Fibroblast of pulmonary artery (primary cell): Measurements from ENCODE around the gene IFI44L.

Experiments used
- DNase-seq: peaks from one replicate; pipeline ENCODE4 v3.0.0-alpha.2; 2010; ENCODE audit warnings: low read depth
- H3K4me3 ChIP-seq: replicated peaks from 2 replicates; pipeline ENCODE4 v1.5.1; 2011; ENCODE audit warnings: low read depth, mild to moderate bottlenecking, control low read depth, low read length, moderate library complexity
- TF ChIP-seq, protein P1 (sequence below): IDR thresholded peaks from 2 replicates; pipeline ENCODE4 v1.5.1; 2011; ENCODE audit warnings: mild to moderate bottlenecking, control low read depth, low read length, inconsistent platforms; ENCODE audit errors: missing control alignments

IFI44L gene

DNA sequence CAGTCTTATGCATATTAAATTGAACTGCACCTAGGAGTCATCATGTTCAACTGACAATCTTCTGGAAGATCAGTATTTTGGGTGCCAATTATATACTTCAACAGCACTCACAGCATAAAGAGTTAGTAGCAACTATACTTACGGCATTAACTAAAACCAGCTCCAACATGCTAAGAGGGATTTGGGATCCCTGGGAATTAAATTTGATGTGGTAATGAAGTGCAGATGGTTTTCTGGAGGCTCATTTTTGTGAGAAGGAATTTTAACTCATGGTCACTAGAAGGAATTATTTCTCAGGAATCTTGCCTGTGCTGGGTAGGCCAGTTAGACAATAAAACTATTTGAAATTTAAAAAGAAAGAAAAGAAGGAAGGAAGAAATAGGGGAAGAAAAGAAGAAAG lies 47.7 kb downstream of the IFI44L start:
- TF ChIP-seq, protein P1, sequence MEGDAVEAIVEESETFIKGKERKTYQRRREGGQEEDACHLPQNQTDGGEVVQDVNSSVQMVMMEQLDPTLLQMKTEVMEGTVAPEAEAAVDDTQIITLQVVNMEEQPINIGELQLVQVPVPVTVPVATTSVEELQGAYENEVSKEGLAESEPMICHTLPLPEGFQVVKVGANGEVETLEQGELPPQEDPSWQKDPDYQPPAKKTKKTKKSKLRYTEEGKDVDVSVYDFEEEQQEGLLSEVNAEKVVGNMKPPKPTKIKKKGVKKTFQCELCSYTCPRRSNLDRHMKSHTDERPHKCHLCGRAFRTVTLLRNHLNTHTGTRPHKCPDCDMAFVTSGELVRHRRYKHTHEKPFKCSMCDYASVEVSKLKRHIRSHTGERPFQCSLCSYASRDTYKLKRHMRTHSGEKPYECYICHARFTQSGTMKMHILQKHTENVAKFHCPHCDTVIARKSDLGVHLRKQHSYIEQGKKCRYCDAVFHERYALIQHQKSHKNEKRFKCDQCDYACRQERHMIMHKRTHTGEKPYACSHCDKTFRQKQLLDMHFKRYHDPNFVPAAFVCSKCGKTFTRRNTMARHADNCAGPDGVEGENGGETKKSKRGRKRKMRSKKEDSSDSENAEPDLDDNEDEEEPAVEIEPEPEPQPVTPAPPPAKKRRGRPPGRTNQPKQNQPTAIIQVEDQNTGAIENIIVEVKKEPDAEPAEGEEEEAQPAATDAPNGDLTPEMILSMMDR = no peak
- no peak for DNase-seq
- H3K4me3 ChIP-seq = no peak overlapping the region

DNA sequence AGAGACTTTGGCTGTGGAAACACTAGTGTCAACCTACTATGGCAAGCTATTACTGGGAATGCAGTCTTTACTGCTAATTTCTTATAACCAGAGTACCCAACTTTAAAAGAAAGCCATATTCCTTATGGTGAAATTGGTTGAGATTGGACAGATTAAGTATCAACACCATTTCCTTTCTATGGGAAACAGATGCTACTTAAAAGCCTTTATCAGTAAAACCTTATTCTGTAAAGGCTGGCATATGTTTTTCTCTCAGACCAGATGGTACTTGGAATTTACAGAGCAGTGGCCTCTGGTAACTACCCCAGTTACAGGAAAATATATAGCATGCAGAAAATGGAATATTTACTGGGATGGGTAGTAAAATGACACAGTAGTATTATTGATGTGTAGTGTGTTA lies 48.2 kb downstream of the IFI44L start:
- H3K4me3 ChIP-seq = no peak overlapping the region
- DNase-seq = no peak
- TF ChIP-seq, protein P1 = no peak

DNA sequence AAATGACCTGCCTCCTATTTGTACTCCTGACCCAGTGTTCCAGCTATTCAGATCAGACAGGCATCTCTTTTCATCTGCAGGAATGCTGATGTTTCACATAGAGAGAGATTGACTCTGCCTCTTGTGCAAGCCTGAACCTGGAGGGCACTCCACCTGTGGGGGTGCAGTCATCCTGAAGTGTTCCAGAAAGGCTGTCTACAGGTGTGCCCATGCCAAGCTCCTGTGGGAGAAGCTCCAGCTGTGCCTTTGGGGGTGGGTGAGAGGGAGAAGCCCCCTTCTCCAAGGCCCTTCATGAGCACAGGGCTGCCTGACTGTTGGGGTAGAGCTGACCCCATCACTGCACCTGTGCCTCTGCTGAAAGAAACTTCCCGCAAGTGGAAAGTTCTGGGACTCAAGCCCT lies 52.2 kb downstream of the IFI44L start:
- DNase-seq = no peak
- H3K4me3 ChIP-seq = no peak overlapping the region
- TF ChIP-seq, protein P1 = no peak

DNA sequence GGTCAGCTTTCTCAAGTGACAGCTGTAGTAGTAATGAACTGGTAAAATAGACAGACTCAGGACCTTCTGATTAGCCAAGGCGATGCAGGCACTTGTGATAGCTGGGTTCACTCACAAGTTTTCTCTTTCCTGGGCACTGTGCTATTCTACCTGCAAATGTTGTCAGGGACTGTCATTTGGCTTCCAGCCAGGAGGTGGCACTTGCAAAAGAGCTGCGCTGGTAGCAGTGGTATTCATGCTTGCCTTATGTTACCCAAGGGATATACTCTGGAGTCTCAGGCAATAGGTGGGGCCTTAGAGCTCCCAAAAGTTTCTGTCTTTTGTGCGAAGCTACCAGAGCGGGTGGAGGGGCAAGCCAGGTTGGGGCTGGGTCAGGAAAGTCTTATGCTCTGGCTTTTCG lies 52.9 kb downstream of the IFI44L start:
- DNase-seq = no peak
- TF ChIP-seq, protein P1 = no peak
- no peak overlapping the region for H3K4me3 ChIP-seq

DNA sequence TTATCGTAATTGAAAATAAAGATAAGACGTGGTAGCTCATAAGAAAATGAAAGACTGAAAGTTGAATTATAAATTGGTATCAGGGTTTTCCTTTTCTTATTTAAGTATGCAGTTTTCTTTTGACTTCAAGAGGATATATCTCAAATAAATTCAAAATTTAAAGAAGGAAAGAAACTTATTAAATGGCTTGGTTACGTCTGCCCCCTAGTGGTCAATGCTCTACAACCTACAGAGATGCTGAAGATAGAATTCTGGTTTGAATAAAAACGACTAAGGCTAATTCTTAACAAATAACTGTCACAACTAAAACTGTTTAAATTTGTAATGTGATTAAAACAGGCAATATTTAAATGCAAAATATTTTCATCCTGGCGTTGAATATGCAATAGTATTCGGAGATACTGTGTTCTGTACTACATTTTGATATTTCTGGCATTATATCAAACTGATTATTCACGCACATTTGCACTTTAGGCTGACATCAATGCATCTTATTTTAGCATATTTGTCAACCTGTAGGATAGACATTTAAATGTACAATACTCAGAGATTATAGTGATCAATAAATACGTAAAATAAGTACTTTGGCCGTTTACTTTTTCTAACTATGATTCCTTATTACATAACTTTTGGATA lies 56.2 kb downstream of the IFI44L start:
- TF ChIP-seq, protein P1 = peak; percentile 77
- H3K4me3 ChIP-seq = no peak overlapping the region
- peak; percentile 89 for DNase-seq

DNA sequence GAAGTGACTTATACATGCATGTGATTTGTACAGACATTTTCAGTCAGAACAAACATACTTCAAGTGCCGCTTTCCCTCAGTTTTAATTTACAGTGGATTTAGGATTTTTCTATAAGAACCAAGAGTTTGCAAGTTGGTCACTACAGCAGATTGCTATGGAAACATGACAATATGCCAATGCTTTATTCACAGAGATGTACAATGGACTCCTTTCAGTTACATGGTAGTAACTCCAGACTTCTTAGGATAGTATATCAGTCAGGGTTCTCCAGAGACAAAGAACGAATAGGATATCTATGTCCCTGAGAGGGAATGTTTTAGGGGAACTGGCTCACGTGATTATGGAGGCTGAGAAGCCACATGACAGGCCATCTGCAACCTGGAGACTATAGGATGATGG lies 56.7 kb downstream of the IFI44L start:
- no peak for DNase-seq
- no peak overlapping the region for H3K4me3 ChIP-seq
- TF ChIP-seq, protein P1 = no peak

DNA sequence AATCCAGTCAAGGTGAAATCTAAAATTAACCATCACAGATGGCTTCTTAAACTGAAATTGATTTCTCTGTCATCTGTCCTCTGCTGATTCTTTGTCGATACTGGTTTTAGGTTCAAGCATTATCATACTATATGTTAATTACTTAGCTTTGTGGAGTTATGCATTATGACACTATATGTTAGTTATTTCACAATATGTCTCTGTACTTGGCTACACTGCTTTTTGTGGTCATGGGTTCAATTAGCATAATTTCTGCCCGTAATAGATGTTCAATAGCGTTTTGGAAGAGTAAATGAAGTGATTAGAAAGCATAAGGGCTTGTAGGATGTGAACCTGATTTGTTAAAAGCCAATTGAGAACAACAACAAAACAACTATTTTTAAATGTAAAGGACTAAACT lies 57.5 kb downstream of the IFI44L start:
- TF ChIP-seq, protein P1 = no peak
- DNase-seq = no peak
- no peak overlapping the region for H3K4me3 ChIP-seq
